Measurements from ENCODE around the gene TAF1B.

- no peak for TF ChIP-seq CTCF (IDR thresholded peaks at IDR 0.05)
- no peak for TF ChIP-seq ZFX (IDR thresholded peaks at IDR 0.05; ENCODE audit: borderline replicate concordance)
Observed at GRCh38 chr2:9844036-9844483, 786 bp downstream of the TAF1B start.
